Prostate gland (tissue), 2 donors: Measurements from ENCODE around the gene LRPPRC. TPM values are rescaled to one million over a fixed set of nuclear protein-coding genes. Genes with fewer than 3 reads are reported as not detected.

Source experiments
- DNase-seq: peaks from one replicate; pipeline ENCODE4 v3.0.0-alpha.2; 2019; ENCODE audit warnings: low spot score
- H3K27ac ChIP-seq, 2 donors: fragments of 200-600 bp; sonication (generic); 2 replicates each; pipeline ENCODE4 v1.5.1; 2017 to 2019
- H3K27me3 ChIP-seq: fragments of 200-600 bp; sonication (generic); replicated peaks from 2 replicates; pipeline ENCODE4 v1.5.1; 2019; ENCODE audit not compliant: insufficient read depth
- H3K36me3 ChIP-seq, 2 donors: fragments of 200-600 bp; sonication (generic); 1 replicate in 1 of 2; 2 replicates in 1 of 2; pipeline versions ENCODE4 v1.5.1 to v1.8.1; 2017 to 2019
- H3K4me1 ChIP-seq: fragments of 200-600 bp; sonication (generic); replicated peaks from 2 replicates; pipeline ENCODE4 v1.5.1; 2019
- H3K4me3 ChIP-seq, 2 donors: fragments of 200-600 bp; sonication (generic); 2 replicates each; pipeline ENCODE4 v1.5.1; 2017 to 2019
- H3K9me3 ChIP-seq: fragments of 200-600 bp; sonication (generic); 2 replicates; pipeline ENCODE4 v1.5.1; 2017
- POLR2A ChIP-seq: fragments of 450-650 bp; IDR thresholded peaks from one replicate; pipeline ENCODE4 v1.6.1; 2016; ENCODE audit warnings: antibody characterized with exemption, mild to moderate bottlenecking
- POLR2AphosphoS5 ChIP-seq: sonication (generic); formaldehyde crosslinking; IDR thresholded peaks from one replicate; pipeline ENCODE4 v1.6.1; 2017; ENCODE audit warnings: antibody characterized with exemption
- WGBS: methylation state at CpG from one replicate; pipeline ENCODE4 v1.1.5; 2018; 5-methylcytosine and 5-hydroxymethylcytosine counted together
- intact Hi-C: fragments of 100-400 bp; cut with DNase I; formaldehyde crosslinking; loops from one replicate; pipeline ENCODE4 v1.14.2; 2022
- total RNA-seq, 2 donors: library from RNA; depleted of rRNA; stranded (reverse); fragments of >200 nt; gene quantifications; one replicate each; pipeline ENCODE4 v1.1.0, GENCODE V29; 2016
- TF ChIP-seq, protein P1 (sequence below), 4 experiments: fragments of 200-600 bp in 2 of 4; fragments of 450-650 bp in 2 of 4; sonication (generic) in 2 of 4; IDR thresholded peaks; 1 replicate in 3 of 4; 2 replicates in 1 of 4; pipeline ENCODE4 v1.5.1; 2016 to 2019; ENCODE audit warnings: antibody characterized with exemption in 4 of 4, mild to moderate bottlenecking in 2 of 4, moderate library complexity in 2 of 4

The LRPPRC gene
- total RNA-seq, result 10 to 100 TPM; 49.3 to 82.3 TPM

DNA sequence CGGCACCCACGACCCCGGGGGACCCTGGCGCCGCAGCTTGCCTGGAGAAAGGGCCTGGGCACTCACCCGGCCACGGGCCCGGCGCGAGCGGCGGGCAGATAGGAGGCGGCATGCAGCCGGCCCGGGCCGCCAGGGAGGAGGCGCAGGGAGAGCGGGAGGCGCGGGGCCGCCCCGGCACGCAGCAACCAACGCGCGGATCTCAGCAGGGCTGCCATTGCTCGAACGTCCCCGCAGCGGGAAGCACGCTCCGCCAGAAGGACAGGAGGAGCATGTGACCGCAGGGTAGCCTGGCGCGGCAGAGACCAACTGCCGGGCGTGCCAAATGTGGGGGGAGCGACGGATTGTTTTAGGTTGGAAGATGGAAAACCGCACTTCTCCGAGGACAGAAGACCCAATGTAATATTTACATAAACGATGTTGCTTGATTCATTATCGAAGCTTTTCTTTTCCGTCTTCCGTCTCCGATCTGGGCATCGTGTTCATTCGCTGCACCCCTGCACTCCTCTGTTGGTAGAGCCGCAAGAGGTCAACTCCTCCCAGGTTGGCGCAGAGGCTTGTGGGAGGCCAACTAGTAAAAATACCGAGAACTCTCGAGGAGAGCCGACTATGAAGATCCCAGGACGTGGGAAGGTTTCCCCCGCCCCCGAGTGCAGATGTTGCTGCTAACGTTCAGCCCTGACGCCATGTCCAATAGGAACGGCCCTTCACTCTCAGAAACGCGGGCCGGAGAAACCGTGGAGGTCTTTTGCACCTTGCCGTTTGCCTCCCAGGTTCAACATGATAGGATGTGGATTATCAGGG is at the start of gene LRPPRC:
Gene LRPPRC, minus strand, starts transcription at position 257 of the 801 bp plus-strand sequence. Its CDS starts 42 bp downstream, at position 215.
- no peaks in the 10 kb centered on the region for H3K36me3 ChIP-seq
- H3K4me1 ChIP-seq, result peaks cover 8% of the 10 kb centered on the region
- H3K4me3 ChIP-seq, result peak within 1 kb of the TSS; percentile 88 to 97
- TF ChIP-seq, protein P1, sequence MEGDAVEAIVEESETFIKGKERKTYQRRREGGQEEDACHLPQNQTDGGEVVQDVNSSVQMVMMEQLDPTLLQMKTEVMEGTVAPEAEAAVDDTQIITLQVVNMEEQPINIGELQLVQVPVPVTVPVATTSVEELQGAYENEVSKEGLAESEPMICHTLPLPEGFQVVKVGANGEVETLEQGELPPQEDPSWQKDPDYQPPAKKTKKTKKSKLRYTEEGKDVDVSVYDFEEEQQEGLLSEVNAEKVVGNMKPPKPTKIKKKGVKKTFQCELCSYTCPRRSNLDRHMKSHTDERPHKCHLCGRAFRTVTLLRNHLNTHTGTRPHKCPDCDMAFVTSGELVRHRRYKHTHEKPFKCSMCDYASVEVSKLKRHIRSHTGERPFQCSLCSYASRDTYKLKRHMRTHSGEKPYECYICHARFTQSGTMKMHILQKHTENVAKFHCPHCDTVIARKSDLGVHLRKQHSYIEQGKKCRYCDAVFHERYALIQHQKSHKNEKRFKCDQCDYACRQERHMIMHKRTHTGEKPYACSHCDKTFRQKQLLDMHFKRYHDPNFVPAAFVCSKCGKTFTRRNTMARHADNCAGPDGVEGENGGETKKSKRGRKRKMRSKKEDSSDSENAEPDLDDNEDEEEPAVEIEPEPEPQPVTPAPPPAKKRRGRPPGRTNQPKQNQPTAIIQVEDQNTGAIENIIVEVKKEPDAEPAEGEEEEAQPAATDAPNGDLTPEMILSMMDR (IDR thresholded peaks at IDR 0.05), result peak in 2 of 4 experiments; percentile 7 to 14
- TF ChIP-seq POLR2AphosphoS5, result peak; percentile 98
- peak; percentile 83 for TF ChIP-seq POLR2A
- intact Hi-C loops, result no loop called here
- WGBS, result 1% methylated on average over 64 of the region's 64 CpGs
- H3K9me3 ChIP-seq, result no peaks in the 10 kb centered on the region
- H3K27me3 ChIP-seq, result no peaks in the 10 kb centered on the region
- DNase-seq, result peak; percentile 92
- H3K27ac ChIP-seq, result peak within 1 kb of the TSS; percentile 70 to 80

DNA sequence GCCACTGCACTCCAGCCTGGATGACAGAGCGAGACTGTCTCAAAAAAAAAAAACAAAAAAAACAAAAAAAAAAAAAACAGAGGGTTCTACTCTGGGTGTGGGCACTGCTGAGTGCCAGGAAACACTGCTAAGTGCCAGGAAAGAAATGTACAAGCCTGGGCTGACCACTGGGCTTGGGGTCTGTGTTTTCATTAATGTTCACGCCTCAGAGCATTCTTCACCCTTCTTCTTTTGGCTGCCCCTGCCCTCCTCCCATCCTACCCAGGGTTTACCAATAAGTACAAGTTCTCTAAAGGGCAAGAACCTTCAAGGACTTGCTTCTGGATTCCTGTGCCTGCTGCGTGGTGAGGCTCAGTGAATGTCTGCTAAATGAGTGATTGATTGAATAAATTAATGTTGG is 49.3 kb upstream of the LRPPRC start:
- no peak for DNase-seq
- TF ChIP-seq POLR2AphosphoS5 (no peak), POLR2A (no peak)
- TF ChIP-seq, protein P1 (IDR thresholded peaks at IDR 0.05), result no peak
- no peaks in the 10 kb centered on the region for H3K27me3 ChIP-seq
- WGBS, result 91% methylated on average over 3 of the region's 3 CpGs
- no peak overlapping the region for H3K4me3 ChIP-seq
- no peaks in the 10 kb centered on the region for H3K36me3 ChIP-seq
- no peaks in the 10 kb centered on the region for H3K9me3 ChIP-seq
- H3K4me1 ChIP-seq, result no peaks in the 10 kb centered on the region
- intact Hi-C loops, result loop anchor here (5.0 to 10.0 kb wide), 2 partner anchors 247 to 440 kb away; no protein-coding TSS in a partner anchor
- no peak overlapping the region for H3K27ac ChIP-seq

DNA sequence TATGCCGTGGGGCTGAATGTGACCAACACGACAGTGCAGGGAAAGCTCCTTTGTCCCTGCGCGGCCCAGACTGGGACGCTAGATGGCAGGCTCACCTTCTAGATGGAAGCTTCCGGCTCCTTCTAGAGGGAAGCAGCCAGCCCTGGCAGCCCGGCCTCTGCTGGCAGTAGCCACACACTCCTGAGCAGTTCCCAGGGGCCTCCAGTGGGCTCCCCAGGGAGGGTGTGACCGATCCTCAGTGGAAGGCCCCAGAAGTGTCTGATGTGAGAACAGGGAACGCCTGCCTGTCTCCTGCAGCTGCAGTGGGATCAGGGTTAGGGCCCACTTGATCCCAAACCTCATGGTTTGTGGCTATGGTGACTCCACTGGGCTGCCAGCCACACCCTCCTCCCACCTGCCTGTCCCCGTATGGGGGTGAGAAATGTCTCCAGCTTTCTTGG is 48.5 kb upstream of the LRPPRC start:
- 7% methylated on average over 10 of the region's 10 CpGs for WGBS
- peak; percentile 72 for DNase-seq
- intact Hi-C loops, result loop anchor here (10.0 kb wide), 1 partner anchor 440 kb away; no protein-coding TSS in a partner anchor

DNA sequence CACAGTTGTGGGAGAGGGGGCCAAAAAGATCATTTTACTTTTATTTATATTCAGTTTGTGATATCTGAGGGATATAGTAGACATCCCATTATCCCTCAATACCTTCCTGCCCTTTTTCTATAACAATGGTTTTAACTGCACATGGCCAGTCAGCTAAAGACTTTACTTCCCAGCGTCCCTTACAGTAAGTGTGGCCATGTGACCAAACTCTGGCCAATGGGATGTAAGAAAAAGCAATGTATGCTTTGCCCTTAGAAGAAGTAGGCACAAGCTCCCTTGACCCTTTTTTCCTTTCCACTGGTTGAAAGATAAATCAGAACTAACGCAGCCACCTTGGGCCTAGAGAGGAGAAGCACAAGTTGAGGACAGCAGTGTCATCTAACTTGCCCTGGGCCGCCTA is 44.6 kb upstream of the LRPPRC start:
- TF ChIP-seq POLR2A (no peak), POLR2AphosphoS5 (no peak)
- TF ChIP-seq, protein P1 (IDR thresholded peaks at IDR 0.05), result no peak
- H3K4me1 ChIP-seq, result no peaks in the 10 kb centered on the region
- intact Hi-C loops, result loop anchor here (10.0 kb wide), 1 partner anchor 444 kb away; no protein-coding TSS in a partner anchor
- no peaks in the 10 kb centered on the region for H3K9me3 ChIP-seq
- no peak overlapping the region for H3K27ac ChIP-seq
- H3K4me3 ChIP-seq, result no peak overlapping the region
- DNase-seq, result no peak
- no peaks in the 10 kb centered on the region for H3K27me3 ChIP-seq
- WGBS, result 89% methylated on average over 3 of the region's 3 CpGs
- H3K36me3 ChIP-seq, result no peaks in the 10 kb centered on the region

More for the DNA sequence above, 48.5 kb upstream of the LRPPRC start:
- Histone ChIP-seq H3K36me3 (no peaks in the 10 kb centered on the region), H3K27me3 (no peaks in the 10 kb centered on the region), H3K27ac (no peak overlapping the region), H3K4me1 (no peaks in the 10 kb centered on the region), H3K9me3 (no peaks in the 10 kb centered on the region), H3K4me3 (no peak overlapping the region)
- peak; percentile 47 for TF ChIP-seq POLR2AphosphoS5
- no peak for TF ChIP-seq POLR2A
- TF ChIP-seq, protein P1 (IDR thresholded peaks at IDR 0.05), result peak; percentile 37 to 89 (median 76)
